NAMALWA (cell line): ENCODE measurements around the gene WDR54.
A peak's percentile ranks its signal among the peaks of the same experiment; 100 is the strongest.
"Not testable (repeated sequence)": the region's sequence is repeated elsewhere in the genome, so short reads cannot be mapped to it uniquely, and the experiment has no call there.

Experiments used
- DNase-seq: peaks from one replicate; pipeline ENCODE4 v3.0.0-alpha.2; 2015; ENCODE audit warnings: low spot score

Gene WDR54

DNA sequence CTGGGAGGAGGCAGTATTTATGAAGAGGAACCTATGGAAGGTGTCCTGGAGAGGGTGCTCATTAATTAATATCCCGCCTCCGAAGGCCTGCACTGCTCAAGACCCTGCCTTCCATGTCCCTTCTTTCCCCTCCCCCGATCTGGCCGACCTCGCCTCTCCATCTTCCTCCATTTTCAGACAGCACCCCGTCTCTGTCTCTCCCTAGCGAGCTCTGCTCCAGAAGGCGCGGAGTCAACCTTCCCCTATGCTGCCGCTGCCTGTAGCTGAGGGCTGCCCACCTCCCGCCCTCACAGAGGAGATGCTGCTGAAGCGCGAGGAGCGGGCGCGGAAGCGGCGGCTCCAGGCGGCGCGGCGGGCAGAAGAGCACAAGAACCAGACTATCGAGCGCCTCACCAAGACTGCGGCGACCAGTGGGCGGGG, 35.6 kb downstream of the WDR54 start:
- no peak for DNase-seq

DNA sequence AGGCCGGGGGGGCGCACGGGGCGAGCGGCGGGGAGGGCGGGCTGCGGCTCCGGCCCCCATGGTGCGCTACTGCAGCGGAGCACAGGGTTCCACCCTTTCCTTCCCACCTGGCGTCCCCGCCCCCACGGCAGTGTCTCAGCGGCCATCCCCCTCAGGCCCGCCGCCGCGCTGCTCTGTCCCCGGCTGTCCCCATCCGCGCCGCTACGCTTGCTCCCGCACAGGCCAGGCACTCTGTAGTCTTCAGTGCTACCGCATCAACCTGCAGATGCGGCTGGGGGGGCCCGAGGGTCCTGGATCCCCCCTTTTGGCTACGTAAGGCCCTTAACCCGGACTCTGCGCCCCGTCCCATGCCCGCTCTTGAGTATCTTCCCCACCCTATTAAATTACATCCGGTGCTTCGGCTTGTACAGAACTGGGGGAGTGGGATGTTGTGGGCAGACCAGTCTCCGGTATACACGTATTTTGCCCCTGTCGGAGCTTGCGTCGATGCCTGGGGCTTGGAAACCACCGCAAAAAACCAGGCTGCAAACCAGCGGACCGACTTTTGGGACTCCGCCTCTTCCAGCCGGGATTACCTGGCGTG, 36.1 kb downstream of the WDR54 start:
- peak; percentile 84 for DNase-seq

DNA sequence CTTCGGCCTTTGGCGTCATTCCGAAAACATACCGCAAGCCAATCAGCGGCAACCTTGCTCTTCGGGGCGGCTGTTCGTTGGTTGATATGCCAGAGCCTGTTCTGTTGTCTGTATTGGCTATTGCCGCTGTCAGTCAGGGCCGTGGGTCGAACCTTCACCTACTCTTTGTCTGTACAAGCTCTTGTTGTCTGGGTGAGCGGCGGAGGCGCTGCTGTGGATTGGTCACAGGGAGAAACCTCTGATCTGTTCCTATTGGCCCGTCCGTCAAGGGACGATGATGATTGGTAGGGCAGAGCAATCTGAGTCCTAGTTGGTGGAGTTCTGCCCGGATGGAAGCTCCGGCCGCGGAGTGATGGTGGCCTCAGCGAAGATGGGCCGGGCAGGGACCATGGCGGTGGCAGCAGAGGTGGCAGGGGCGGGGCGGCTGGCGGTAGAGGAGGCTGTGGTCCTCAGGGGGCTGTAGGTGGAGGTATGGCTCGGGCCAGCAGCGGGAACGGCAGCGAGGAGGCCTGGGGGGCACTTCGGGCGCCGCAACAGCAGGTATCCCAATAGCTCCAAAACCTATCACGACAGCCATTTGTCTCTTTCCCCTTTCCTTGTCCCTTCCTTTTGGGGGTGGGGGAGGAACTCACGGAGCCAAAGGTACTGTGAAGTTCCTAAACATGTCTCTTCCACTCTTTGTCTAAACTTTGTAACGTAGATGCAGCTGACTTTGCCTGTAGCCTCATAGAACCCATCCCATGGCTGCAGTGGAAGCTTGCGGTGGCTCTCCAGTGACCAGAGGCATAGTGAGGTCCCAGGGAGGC, 36.8 kb downstream of the WDR54 start, which contains the start of gene WBP1:
Gene WBP1 (plus strand): TSS at position 307 of the 806 bp plus-strand sequence. CDS start 165 bp downstream, at position 472.
- DNase-seq, result peak; percentile 100

DNA sequence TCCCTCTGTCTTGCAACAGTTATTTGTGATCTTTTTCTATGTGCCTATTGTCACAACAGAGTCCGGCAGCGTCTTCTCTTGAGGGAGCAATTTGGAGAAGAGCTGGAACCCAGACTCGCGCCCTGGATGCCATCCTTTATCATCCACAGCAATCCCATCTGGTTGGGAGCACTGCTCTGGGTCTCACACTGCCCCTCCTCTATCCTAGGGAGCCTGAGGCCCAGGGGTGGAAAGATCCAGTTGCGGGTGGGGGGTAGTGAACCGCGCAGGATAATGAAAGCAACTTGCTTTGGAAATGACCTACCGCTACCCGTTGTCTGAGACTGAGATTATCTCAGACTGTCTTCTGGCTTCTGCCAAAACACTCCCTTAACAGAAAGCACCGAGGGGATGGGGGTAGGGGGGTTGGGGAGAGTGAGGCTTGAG, 37.4 kb downstream of the WDR54 start:
- no peak for DNase-seq

DNA sequence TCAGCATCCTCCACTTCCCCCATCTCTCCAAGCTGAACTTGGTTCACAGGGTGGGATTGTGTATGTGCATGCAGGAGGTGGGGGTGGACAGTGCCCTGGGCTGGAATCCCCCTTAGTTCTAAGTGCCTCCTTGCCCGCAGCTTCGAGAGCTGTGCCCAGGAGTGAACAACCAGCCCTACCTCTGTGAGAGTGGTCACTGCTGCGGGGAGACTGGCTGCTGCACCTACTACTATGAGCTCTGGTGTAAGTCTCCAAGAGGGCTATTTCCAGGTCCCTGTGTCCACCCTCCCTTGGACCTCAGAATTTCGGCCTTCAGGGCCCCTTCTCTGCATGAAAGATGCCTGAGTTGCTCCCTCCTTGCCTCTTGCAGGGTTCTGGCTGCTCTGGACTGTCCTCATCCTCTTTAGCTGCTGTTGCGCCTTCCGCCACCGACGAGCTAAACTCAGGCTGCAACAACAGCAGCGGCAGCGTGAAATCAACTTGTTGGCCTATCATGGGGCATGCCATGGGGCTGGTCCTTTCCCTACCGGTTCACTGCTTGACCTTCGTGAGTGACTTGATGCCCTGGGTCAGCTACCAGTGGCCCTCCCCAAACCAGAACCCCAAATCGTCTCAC, 38.1 kb downstream of the WDR54 start:
- DNase-seq, result not testable (repeated sequence)

DNA sequence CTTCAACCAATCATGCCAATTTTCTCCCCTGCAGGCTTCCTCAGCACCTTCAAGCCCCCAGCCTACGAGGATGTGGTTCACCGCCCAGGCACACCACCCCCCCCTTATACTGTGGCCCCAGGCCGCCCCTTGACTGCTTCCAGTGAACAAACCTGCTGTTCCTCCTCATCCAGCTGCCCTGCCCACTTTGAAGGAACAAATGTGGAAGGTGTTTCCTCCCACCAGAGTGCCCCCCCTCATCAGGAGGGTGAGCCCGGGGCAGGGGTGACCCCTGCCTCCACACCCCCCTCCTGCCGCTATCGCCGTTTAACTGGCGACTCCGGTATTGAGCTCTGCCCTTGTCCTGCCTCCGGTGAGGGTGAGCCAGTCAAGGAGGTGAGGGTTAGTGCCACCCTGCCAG, 38.7 kb downstream of the WDR54 start:
- not testable (repeated sequence) for DNase-seq

DNA sequence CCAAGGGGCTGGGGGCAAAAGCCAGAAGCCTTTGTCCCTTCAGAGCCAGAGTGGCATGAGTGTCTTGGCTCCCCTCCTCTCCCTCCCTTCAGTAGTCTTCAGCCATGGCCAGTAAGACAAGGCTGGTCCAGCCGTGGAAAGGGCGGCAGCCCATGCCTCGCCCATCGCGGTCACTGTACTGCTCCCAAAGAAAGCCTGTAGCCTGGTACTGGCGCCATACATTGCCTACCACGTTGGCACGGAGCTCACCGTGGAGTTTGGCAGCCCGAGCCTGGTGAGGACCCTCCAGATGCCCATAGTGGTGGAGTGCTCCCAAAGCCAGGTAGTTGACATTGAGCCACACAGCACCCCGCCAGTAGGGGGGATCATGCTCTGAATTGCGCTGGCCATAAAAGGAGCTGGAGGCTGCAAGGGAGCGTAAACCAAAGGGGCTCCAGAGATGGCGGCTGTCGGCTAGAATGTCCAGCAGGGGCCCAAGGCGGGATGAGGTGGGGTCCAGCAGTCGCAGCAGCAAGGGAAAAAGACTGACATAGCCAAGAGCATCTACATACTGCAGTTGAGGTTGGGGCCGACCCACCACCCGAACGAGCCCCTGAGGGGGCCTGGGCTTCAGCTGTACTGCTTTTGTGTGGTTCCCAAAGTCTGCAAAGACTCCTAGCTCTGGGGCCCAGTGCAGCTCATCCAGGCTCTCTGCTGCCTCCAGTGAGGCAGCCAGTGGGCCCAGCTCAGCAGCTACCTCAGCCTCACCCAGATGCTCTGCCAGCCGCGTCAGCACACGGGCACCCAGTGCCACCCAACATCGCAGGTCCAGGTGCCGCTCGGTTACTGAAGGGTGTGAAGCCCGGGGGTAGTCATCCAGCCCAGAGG, 39.9 kb downstream of the WDR54 start:
- DNase-seq, result peak; percentile 55

DNA sequence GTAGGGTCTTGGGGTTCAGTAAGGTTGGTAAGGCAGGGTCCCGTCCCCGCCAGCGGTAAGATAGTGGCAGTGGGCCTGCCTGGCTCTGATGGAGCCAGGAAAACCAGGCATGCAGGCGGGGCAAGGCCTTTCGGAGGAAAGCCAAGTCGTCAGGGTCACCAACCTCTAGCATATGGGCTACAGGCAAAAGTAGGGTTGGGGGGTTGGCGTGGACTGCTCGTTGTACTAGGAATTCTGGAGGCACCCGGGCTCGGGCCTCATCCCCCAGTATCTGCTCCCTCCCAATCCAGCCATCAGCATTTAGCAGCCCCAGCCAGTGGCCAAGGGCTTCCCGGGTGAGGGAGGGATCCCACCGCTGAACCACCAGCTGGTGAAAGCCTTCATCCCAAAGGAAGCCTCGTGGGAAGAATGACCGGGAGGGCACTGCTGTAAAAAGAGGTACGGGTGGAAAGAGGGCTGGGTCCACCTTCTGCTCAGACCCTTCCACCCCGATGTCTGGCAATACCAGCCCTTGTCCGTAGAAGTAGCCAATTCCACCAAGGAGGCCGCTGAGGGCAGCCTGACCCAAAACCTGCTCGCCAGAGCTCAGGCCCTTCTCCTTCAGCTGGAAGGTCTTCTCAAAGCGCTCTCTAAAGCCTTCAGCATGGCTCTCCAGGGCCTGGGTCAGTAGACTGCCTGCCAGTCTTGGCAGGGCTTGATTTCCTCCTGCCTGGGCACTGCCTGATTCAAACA, 40.7 kb downstream of the WDR54 start:
- no peak for DNase-seq

DNA sequence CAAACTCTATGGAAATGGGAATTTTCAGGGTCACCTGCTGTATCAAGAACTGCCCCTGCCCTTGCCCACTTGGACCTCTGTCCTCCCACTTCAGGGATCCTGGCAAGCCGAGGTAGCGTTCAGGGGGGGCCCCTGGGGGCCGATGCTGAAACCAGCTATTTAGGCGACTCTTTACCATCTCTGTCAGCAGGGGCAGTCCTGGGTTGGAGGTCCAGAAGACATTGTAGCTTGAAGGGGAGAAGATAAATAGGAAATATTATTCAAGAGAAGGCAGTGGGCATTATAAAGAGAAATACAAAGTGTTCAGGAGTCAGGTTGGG, 41.2 kb downstream of the WDR54 start:
- DNase-seq, result no peak

DNA sequence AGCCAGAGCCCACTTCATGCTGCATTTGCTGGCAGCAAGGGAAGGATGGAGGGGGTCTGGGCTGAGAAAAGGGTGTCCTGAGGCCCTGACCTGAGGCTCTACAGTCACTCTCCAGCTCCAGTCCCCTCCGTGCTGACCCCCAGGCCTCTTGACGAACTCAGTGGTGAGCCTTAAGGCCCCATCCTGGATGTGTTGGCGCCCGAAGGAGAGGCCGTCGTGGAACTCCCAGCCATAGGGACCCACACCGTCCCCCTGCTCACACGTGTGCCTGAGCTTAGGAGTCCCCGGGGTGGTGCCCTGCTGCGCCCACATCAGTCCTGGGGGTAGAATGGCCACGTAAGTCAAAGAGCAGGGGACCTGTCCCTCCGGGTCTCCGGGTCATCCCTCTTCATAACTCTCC, 42.9 kb downstream of the WDR54 start:
- DNase-seq, result no peak

DNA sequence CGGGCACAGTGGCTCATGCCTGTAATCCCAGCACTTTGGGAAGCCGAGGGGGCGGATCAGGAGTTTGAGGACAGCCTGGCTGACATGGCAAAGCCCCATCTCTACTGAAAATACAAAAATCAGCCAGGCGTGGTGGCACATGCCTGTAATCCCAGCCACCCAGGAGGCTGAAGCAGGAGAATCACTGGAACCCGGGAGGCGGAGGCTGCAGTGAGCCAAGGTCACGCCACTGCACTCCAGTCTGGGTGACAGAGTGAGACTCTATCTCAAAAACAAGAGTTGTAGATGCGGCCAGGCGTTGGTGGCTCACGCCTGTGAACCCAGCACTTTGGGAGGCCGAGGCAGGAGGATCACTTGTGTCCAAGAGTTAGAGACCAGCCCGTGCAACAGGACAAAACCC, 49.2 kb downstream of the WDR54 start:
- DNase-seq, result not testable (repeated sequence)

DNA sequence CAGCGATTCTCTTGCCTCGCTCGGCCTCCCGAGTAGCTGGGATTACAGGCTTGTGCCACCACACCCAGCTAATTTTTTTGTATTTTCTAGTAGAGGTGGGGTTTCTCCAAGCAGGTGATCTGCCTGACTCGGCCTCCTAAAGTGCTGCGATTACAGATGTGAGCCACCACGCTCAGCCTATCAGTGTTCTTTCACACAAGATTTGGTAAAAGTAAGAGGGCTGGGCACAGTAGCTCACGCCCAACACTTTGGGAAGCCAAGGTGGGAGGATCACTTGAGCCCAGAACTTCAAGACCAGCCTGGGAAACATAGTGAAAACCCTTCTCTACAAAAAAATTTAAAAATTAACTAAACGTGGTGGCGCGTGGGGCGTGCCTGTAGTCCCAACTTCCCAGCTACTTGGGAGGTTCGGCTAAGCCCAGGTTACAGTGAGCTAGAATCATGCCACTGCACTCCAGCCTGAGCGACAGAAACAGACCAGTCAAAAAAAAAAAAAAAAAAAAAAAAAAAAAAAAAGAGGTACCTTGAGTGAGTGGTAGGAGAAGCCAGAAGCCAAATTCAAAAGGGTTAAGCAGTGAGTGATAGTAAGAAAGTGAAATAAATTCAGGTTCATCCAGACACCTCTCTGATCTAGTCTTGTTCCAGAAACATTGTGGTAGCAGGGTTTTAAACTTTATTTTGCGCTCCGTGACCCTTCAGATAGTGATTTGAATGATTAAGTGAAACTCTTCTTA, 50.0 kb downstream of the WDR54 start:
- no peak for DNase-seq

DNA sequence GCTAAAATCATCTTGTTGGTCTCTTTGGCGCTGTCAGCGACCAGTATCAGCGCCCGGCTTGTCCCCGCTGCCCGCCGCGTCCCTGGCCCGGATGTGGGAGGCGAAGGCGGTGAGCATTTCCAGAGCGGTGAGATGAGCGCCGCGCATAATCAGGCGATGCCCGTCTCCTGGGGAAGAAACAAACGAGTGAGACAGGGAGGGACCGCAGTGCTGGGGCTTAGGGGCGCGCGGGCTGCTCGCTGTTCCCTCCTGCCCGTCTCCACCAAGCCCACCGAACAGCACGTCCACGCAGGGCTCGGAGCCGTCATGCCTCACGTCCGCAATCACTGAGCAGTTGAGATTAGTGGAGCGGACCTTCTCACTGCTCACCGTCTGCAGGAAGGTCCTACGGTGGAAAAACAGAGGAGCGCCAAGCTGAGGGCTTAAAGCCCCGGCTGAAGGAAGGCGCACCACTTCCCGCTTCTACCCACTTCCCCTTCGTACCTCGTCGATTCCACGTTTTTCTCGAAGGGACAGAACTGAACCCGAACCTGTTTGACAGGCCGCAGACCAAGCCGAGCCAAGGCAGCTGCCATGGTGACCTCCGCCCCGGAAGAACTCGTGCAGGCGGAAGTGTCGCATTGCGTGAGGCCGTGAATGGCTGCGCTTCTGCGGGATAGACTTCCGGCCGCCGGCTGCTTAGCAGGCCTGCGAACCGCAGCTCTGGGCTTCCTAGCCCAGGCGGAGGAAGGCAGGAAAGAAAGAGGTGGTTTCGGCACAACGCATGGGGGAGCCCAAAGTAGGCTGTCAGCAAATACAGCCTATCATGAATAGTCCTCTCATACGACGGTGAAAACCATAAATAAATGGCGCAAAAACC, 50.8 kb downstream of the WDR54 start, which contains the start of gene MRPL53:
Gene MRPL53 (minus strand): TSS at position 595 of the 859 bp plus-strand sequence. CDS start 20 bp downstream, at position 575.
- peak; percentile 97 for DNase-seq

DNA sequence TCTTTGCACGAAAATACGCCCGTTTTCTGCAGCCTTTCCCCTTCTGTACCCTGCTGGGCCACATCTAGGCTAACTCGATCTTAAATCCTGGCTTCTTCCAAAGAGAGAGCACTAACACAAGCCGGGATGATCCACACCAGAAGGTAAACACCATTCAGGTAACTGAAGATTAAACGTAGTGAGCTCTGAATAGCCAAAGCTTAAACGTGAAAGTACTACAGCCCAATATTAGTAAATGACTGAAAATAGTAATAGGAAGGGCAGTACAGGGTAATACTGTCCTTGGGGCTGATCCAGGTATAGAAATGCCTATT, 51.4 kb downstream of the WDR54 start:
- no peak for DNase-seq

DNA sequence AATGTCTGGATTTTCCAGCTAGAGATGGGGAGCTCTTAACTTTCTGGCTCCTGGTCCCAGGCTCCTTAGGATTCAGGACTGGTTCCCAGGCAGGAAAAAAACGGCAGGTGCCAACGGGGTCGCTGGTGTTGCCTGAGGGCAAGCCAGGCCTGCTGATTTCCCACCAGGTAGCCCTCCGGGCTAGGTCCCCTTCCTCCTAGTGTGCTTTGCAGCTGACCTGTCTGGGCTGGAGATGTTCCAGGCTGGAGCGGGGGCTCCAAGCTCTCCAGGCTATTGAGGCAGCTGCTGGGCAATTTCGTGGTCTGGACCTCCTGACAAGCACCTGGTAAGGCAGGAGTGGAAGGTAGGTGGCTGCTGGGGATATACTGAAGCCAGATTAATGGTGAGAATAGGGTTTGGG, 53.0 kb downstream of the WDR54 start:
- no peak for DNase-seq

DNA sequence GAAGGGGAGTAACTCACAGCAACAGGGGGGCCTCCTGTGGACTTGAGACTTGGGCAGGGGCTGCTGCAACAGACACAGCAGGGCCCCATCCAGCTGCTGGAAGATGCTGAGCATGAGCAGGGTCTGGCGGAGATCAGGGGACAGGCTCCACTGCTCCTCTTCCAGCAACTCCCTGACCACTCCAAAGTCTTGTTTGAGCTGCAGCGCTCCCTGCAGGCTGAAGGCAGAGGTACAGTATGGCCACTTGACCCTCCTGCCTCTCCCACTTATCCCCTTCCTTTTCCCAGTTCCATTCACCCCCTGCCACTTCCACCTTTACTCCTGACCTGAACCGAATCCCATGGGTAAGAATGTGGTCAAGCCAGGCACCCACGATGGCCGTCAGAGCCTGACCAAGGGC, 53.4 kb downstream of the WDR54 start:
- no peak for DNase-seq
